Lung microvascular endothelial cell (primary cell): ENCODE results near the gene SERPINA3. TPM values are rescaled to one million over a fixed set of nuclear protein-coding genes. Genes with fewer than 3 reads are reported as not detected.
"Not testable (repeated sequence)": the region's sequence is repeated elsewhere in the genome, so short reads cannot be mapped to it uniquely, and the experiment has no call there.

Source experiments
- DNase-seq, 2 donors: peaks; one replicate each; pipeline versions ENCODE4 v3.0.0 to v3.0.0-alpha.2; 2010; ENCODE audit warnings: low read depth in 2 of 2
- total RNA-seq: library from RNA; depleted of rRNA; stranded (reverse); fragments of >200 nt; gene quantifications from 2 replicates; pipeline ENCODE4 v1.2.1, GENCODE V29; 2014

The SERPINA3 gene
- total RNA-seq, 1 donor from 2014 or later, result not detected

DNA sequence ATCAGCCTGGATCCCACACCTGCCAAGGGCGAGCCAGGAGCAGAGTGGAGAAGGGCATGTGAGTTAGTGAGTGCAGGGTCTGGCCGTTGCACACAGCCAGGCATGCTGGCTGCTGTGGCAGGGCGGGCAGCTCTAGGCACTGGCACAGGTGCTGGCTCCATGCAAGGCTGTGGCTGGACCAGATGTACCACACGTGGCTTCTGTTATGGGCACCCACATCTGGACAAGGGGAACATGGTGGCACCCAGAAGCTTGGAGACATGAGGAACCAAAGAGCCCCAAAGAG, 20.1 kb downstream of the SERPINA3 start:
- DNase-seq, result no peak

GRCh38 chr14:94633121-94633520, 20.9 kb downstream of the SERPINA3 start:
- DNase-seq, result no peak

DNA sequence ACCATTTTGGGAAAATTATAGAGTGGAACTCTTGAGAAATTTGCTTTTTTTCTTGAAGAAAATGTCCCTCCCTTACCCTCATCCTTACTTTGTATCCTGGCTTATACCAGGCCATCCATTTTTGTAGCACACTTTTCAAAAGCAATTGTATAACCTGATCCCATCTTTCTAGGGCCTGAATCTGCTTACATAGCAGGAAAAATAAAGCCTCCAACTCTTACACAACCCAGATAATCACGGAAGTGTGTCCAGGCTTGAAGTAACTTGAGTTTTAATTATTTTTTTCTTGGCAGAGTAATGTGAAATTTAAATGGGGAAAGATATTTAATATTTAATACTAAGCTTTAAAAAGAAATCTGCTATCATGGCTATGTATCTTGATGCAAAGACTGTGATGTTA, 23.0 kb downstream of the SERPINA3 start:
- no peak for DNase-seq

DNA sequence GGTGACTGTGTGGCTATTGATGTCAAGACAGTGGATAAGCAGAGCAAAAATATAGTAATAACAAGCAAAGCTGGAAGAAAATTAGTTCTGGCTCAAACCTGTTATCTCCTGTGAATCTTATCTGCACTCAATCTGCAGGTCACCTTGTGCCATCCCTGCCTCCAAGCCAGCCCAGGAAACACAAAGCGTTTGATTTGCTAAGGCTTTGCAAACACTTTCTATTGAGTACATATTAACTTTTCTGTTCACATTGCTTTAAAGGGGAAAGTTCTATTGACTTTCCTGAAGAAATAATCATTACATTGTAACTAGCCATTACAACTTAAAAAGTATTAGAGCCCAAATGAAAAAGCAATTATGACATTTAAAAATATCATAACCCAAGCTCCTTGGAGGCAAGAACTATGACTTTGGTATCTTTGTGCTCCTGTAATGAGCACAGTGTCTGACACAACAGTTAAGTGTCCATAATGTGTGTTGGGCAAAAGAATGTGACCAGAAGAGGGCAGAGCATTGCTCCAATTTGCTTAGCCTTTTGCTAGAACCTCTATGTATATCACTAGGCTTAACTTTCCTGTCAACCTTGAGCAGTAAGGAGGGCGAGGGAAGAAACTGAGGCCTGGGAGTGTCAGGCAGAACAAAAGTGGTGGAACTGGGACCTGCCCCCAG, 24.7 kb downstream of the SERPINA3 start:
- DNase-seq, result no peak

GRCh38 chr14:94637814-94638213, 25.6 kb downstream of the SERPINA3 start:
- not testable (repeated sequence) for DNase-seq

DNA sequence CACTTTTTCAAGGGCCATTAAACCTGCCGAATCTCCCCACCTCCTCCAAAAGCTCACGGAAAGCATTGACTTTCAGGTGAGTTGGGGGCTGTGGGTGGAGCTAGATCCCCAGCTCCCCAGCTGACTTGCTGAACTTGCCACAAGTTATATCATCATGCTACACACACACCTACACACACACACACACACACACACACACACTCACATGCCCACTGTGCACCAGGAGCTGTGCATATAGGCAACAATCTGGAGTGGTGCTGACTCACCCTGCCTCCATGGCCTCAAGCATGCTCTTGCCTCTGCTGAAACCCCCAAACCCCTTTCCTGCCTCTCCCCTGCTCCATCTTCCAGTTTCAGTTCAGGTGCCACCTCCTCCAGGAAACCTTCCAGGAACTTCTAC, 26.1 kb downstream of the SERPINA3 start:
- no peak for DNase-seq

- no peak for DNase-seq
Measured at GRCh38 chr14:94638961-94639817, 27.0 kb downstream of the SERPINA3 start.

DNA sequence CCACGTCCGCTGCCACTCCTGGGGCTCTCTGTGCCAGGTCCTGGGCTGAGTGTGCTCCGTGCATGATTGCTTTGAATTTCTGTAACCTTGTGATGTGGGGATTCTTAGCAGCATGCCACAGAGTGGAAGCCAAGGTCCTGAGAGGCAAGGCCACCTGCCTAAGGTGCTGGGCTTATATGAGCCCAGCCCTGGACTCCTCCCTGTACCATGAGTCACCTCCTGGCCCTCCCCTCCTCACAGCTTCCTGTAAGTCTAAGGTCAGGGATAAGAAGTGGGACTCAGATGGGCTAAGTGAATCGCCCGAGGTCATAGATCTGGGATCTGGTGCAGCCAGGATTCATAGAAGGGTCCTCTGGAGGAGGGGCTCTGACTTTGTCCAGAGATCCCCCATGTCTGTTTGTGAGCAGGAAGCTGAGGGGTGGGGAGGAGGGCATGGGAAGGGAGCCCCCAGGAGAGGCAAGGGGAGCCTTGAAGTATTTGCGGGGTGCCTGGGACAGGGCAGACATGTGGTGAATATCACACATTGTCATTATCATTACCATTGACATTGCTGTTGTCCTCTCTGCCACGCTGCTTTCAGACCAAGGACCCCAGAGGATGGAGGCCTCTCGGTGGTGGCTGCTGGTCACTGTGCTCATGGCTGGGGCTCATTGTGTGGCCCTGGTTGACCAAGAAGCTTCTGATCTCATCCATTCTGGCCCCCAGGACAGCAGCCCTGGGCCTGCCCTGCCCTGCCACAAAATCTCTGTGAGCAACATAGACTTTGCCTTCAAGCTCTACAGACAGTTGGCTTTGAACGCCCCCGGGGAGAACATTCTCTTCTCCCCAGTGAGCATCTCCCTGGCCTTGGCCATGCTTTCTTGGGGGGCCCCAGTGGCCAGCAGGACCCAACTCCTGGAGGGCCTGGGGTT, 28.8 kb downstream of the SERPINA3 start:
- DNase-seq, result no peak

GRCh38 chr14:94641632-94641955, 29.4 kb downstream of the SERPINA3 start:
- DNase-seq, result no peak

DNA sequence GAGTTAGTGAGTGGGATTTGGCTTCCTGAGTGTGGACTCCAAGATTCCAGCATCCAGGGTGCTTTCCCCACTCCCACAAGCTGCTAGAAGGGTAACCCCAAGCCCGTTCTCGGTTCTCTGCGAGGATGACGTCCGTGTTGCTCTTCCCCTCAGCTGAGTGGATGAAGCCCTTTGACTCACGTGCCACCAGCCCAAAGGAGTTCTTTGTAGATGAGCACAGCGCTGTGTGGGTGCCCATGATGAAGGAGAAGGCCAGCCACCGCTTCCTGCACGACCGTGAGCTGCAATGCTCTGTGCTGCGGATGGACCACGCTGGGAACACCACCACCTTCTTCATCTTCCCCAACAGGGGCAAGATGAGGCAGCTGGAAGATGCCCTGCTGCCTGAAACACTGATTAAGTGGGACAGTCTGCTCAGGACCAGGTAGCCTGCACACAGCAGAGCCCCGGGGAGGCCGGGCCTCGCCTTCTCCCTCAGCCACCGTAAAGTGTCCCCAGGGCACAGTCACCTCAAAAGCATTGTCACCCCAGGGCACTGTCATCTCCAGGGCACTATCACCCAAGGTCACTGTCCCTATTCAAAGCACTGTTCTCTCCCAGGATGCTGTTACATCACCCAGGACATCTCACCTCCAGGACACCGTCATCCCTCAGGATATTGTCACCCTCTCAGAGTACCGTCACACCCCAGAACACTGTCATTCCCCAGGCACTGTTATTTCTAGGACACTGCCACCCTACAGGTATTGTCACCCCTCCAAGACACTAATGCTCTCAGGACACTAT, 31.3 kb downstream of the SERPINA3 start:
- no peak for DNase-seq

- no peak for DNase-seq
Measured at GRCh38 chr14:94644102-94644535, 31.9 kb downstream of the SERPINA3 start.

GRCh38 chr14:94646066-94646465, 33.9 kb downstream of the SERPINA3 start:
- DNase-seq, result no peak

DNA sequence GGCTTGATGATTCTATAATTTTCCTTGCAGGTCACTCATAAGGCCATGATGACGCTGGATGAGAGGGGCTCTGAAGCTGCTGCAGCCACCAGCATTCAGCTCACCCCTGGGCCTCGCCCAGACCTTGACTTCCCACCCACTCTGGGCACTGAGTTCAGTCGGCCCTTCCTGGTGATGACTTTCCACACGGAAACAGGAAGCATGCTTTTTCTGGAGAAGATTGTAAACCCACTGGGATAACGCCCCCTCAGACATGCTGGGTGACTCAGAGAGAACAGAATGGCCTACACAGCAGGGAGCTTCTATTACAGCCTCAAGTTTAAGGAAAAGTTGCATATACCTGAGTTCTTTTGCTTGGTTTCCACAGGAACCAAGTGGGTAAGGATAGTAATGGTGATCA, 34.3 kb downstream of the SERPINA3 start:
- DNase-seq, result peak in 1 of 2 donors; percentile 34

DNA sequence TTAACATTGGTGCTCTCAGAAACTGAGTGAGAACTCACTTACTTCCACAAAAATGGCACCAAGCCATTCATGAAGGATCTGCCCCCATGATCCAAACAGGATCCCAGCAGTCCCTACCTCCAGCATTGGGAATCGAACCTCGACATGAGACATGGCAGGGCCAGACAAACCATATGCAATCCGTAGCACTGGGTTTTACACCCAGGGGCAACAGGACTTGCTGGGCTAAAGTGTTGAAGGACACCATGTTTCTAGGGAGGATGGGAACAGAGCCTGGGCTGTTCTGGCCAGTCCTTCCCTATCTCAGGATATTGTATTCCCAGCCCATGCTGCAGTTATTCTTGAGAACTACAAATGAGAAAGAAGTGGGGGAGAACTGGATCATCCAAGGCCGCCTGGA, 36.6 kb downstream of the SERPINA3 start:
- DNase-seq, result no peak

GRCh38 chr14:94649543-94650443, 37.6 kb downstream of the SERPINA3 start:
- no peak for DNase-seq

DNA sequence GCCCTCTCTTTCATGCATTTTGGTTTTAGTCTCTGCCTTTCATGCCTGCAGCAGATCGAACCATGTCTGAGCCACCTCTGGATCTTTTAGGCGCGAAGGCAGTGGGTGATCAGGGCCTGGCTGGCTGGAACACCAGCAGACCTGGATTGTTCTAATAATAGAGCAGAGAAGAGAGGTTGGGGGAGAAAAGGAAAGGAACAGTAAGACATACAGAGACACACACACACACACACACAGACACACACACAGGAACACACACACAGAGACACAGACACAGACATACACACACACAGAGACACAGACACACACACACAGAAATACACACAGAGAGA, 38.2 kb downstream of the SERPINA3 start:
- DNase-seq, result no peak

GRCh38 chr14:94650806-94651805, 38.9 kb downstream of the SERPINA3 start:
- no peak for DNase-seq

DNA sequence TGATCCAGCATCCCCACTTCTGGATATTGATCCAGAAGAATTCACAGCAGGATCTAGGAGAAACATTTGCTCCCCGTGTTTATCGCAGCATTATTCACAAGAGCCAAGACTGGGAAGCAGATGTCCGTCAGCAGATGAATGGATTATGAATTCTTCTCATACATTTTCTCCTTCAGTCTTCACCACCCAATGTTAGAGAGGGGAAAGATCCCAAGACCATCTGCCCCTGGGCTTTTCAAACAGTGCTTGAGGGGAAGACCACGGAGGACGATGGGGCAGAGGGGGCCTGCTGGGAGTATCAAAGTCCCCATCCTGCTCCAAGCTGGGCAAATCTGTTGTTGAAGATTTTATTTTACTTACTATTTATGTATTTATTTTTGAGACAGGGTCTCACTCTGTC, 41.1 kb downstream of the SERPINA3 start:
- DNase-seq, result no peak
